ENCODE data around the gene METTL9. TPM values are rescaled to one million over a fixed set of nuclear protein-coding genes. Genes with fewer than 3 reads are reported as not detected.

METTL9 gene
- polyA plus RNA-seq, 1 donor: 150 TPM

- Histone ChIP-seq H3K4me3 (ENCODE audit: low read length) (no peak overlapping the region), H3K27ac (ENCODE audit: low read length) (no peak overlapping the region)
Measured at GRCh38 chr16:21590287-21590686, 9.1 kb upstream of the METTL9 start.

GRCh38 chr16:21590796-21591195 lies 8.6 kb upstream of the METTL9 start:
- H3K4me3 ChIP-seq (ENCODE audit: low read length): no peak overlapping the region
- no peaks in the 10 kb centered on the region for H3K4me1 ChIP-seq (ENCODE audit: control insufficient read depth, insufficient read depth, low read length)
- DNase-seq: no peak
- no CpG with 5 or more reads among the region's 2 CpGs for WGBS (ENCODE audit: insufficient coverage, low lambda C conversion rate)
- H3K27ac ChIP-seq (ENCODE audit: low read length): no peak overlapping the region
- H3K9me3 ChIP-seq (ENCODE audit: control insufficient read depth, low read depth, low read length): no peaks in the 10 kb centered on the region
- no peaks in the 10 kb centered on the region for H3K36me3 ChIP-seq (ENCODE audit: control insufficient read depth, insufficient read depth, low read length)
- no peaks in the 10 kb centered on the region for H3K27me3 ChIP-seq (ENCODE audit: control insufficient read depth, insufficient read depth, low read length)

More at GRCh38 chr16:21590287-21590686, 9.1 kb upstream of the METTL9 start:
- no peak for DNase-seq
- Histone ChIP-seq H3K27me3 (ENCODE audit: control insufficient read depth, insufficient read depth, low read length) (no peaks in the 10 kb centered on the region), H3K36me3 (ENCODE audit: control insufficient read depth, insufficient read depth, low read length) (no peaks in the 10 kb centered on the region), H3K9me3 (ENCODE audit: control insufficient read depth, low read depth, low read length) (no peaks in the 10 kb centered on the region), H3K4me1 (ENCODE audit: control insufficient read depth, insufficient read depth, low read length) (no peaks in the 10 kb centered on the region)
- 88% methylated on average over 1 of the region's 2 CpGs for WGBS (ENCODE audit: insufficient coverage, low lambda C conversion rate)

GRCh38 chr16:21592191-21592590 lies 7.2 kb upstream of the METTL9 start:
- WGBS (ENCODE audit: insufficient coverage, low lambda C conversion rate): no CpG with 5 or more reads among the region's 9 CpGs
- no peaks in the 10 kb centered on the region for H3K4me1 ChIP-seq (ENCODE audit: control insufficient read depth, insufficient read depth, low read length)

GRCh38 chr16:21593530-21594289 lies 5.7 kb upstream of the METTL9 start:
- Histone ChIP-seq H3K4me3 (ENCODE audit: low read length) (no peak overlapping the region), H3K4me1 (ENCODE audit: control insufficient read depth, insufficient read depth, low read length) (no peaks in the 10 kb centered on the region), H3K9me3 (ENCODE audit: control insufficient read depth, low read depth, low read length) (no peaks in the 10 kb centered on the region), H3K36me3 (ENCODE audit: control insufficient read depth, insufficient read depth, low read length) (no peaks in the 10 kb centered on the region), H3K27ac (ENCODE audit: low read length) (no peak overlapping the region), H3K27me3 (ENCODE audit: control insufficient read depth, insufficient read depth, low read length) (no peaks in the 10 kb centered on the region)
- 100% methylated on average over 1 of the region's 7 CpGs for WGBS (ENCODE audit: insufficient coverage, low lambda C conversion rate)
- DNase-seq: no peak

More at GRCh38 chr16:21592191-21592590, 7.2 kb upstream of the METTL9 start:
- Histone ChIP-seq H3K9me3 (ENCODE audit: control insufficient read depth, low read depth, low read length) (no peaks in the 10 kb centered on the region), H3K36me3 (ENCODE audit: control insufficient read depth, insufficient read depth, low read length) (no peaks in the 10 kb centered on the region), H3K4me3 (ENCODE audit: low read length) (no peak overlapping the region), H3K27ac (ENCODE audit: low read length) (no peak overlapping the region), H3K27me3 (ENCODE audit: control insufficient read depth, insufficient read depth, low read length) (no peaks in the 10 kb centered on the region)
- no peak for DNase-seq

- H3K36me3 ChIP-seq (ENCODE audit: control insufficient read depth, insufficient read depth, low read length): no peaks in the 10 kb centered on the region
- H3K4me1 ChIP-seq (ENCODE audit: control insufficient read depth, insufficient read depth, low read length): no peaks in the 10 kb centered on the region
- H3K27ac ChIP-seq (ENCODE audit: low read length): no peak overlapping the region
- no peaks in the 10 kb centered on the region for H3K9me3 ChIP-seq (ENCODE audit: control insufficient read depth, low read depth, low read length)
- DNase-seq: no peak
- H3K4me3 ChIP-seq (ENCODE audit: low read length): no peak overlapping the region
- no CpG with 5 or more reads among the region's 2 CpGs for WGBS (ENCODE audit: insufficient coverage, low lambda C conversion rate)
- H3K27me3 ChIP-seq (ENCODE audit: control insufficient read depth, insufficient read depth, low read length): no peaks in the 10 kb centered on the region
Measured at GRCh38 chr16:21597561-21598030, 1.8 kb upstream of the METTL9 start.

GRCh38 chr16:21598206-21598605 lies 1.2 kb upstream of the METTL9 start:
- no peaks in the 10 kb centered on the region for H3K27me3 ChIP-seq (ENCODE audit: control insufficient read depth, insufficient read depth, low read length)
- no peaks in the 10 kb centered on the region for H3K9me3 ChIP-seq (ENCODE audit: control insufficient read depth, low read depth, low read length)

GRCh38 chr16:21598701-21599121 lies 666 bp upstream of the METTL9 start:
- H3K27me3 ChIP-seq (ENCODE audit: control insufficient read depth, insufficient read depth, low read length): no peaks in the 10 kb centered on the region
- peak; percentile 31 to 69 for DNase-seq
- no CpG with 5 or more reads among the region's 13 CpGs for WGBS (ENCODE audit: insufficient coverage, low lambda C conversion rate)
- no peaks in the 10 kb centered on the region for H3K36me3 ChIP-seq (ENCODE audit: control insufficient read depth, insufficient read depth, low read length)
- peak overlapping the region; percentile 63 for H3K4me3 ChIP-seq (ENCODE audit: low read length)
- H3K9me3 ChIP-seq (ENCODE audit: control insufficient read depth, low read depth, low read length): no peaks in the 10 kb centered on the region
- no peaks in the 10 kb centered on the region for H3K4me1 ChIP-seq (ENCODE audit: control insufficient read depth, insufficient read depth, low read length)
- H3K27ac ChIP-seq (ENCODE audit: low read length): peak overlapping the region; percentile 69

More at GRCh38 chr16:21598206-21598605, 1.2 kb upstream of the METTL9 start:
- peak overlapping the region; percentile 69 for H3K27ac ChIP-seq (ENCODE audit: low read length)
- DNase-seq: no peak
- H3K4me1 ChIP-seq (ENCODE audit: control insufficient read depth, insufficient read depth, low read length): no peaks in the 10 kb centered on the region
- H3K4me3 ChIP-seq (ENCODE audit: low read length): no peak overlapping the region
- no CpG with 5 or more reads among the region's 12 CpGs for WGBS (ENCODE audit: insufficient coverage, low lambda C conversion rate)
- H3K36me3 ChIP-seq (ENCODE audit: control insufficient read depth, insufficient read depth, low read length): no peaks in the 10 kb centered on the region

- Histone ChIP-seq H3K9me3 (ENCODE audit: control insufficient read depth, low read depth, low read length) (no peaks in the 10 kb centered on the region), H3K27me3 (ENCODE audit: control insufficient read depth, insufficient read depth, low read length) (no peaks in the 10 kb centered on the region), H3K36me3 (ENCODE audit: control insufficient read depth, insufficient read depth, low read length) (no peaks in the 10 kb centered on the region), H3K4me3 (ENCODE audit: low read length) (peak overlapping the region; percentile 85), H3K27ac (ENCODE audit: low read length) (peak overlapping the region; percentile 93), H3K4me1 (ENCODE audit: control insufficient read depth, insufficient read depth, low read length) (peaks cover 12% of the 10 kb centered on the region)
- WGBS (ENCODE audit: insufficient coverage, low lambda C conversion rate): 0% methylated on average over 2 of the region's 52 CpGs
- DNase-seq: peak; percentile 16 to 73
Measured at GRCh38 chr16:21600031-21600773, 825 bp downstream of the METTL9 start.

GRCh38 chr16:21602785-21603184 lies 3.4 kb downstream of the METTL9 start:
- H3K27me3 ChIP-seq (ENCODE audit: control insufficient read depth, insufficient read depth, low read length): no peaks in the 10 kb centered on the region
- no peak overlapping the region for H3K4me3 ChIP-seq (ENCODE audit: low read length)
- DNase-seq: no peak
- H3K27ac ChIP-seq (ENCODE audit: low read length): no peak overlapping the region
- no peaks in the 10 kb centered on the region for H3K36me3 ChIP-seq (ENCODE audit: control insufficient read depth, insufficient read depth, low read length)
- no peaks in the 10 kb centered on the region for H3K9me3 ChIP-seq (ENCODE audit: control insufficient read depth, low read depth, low read length)
- H3K4me1 ChIP-seq (ENCODE audit: control insufficient read depth, insufficient read depth, low read length): peaks cover 14% of the 10 kb centered on the region
- WGBS (ENCODE audit: insufficient coverage, low lambda C conversion rate): no CpG with 5 or more reads among the region's 3 CpGs

GRCh38 chr16:21603928-21604327 lies 4.6 kb downstream of the METTL9 start:
- WGBS (ENCODE audit: insufficient coverage, low lambda C conversion rate): no CpG with 5 or more reads among the region's 3 CpGs
- peak in 1 of 2 donors; percentile 26 for DNase-seq
- no peak overlapping the region for H3K27ac ChIP-seq (ENCODE audit: low read length)

More at GRCh38 chr16:21603928-21604327, 4.6 kb downstream of the METTL9 start:
- Histone ChIP-seq H3K9me3 (ENCODE audit: control insufficient read depth, low read depth, low read length) (no peaks in the 10 kb centered on the region), H3K4me3 (ENCODE audit: low read length) (no peak overlapping the region), H3K27me3 (ENCODE audit: control insufficient read depth, insufficient read depth, low read length) (no peaks in the 10 kb centered on the region), H3K4me1 (ENCODE audit: control insufficient read depth, insufficient read depth, low read length) (peaks cover 19% of the 10 kb centered on the region), H3K36me3 (ENCODE audit: control insufficient read depth, insufficient read depth, low read length) (no peaks in the 10 kb centered on the region)

Data from large intestine (tissue), 3 donors.